GM18861 (cell line): ENCODE measurements around the gene LARGE2.

Experiments used
- ATAC-seq: cut with Tn5 transposase; IDR thresholded peaks from one replicate; pipeline ENCODE4 v1.9.1; 2021; ENCODE audit not compliant: unreplicated experiment

The LARGE2 gene

DNA sequence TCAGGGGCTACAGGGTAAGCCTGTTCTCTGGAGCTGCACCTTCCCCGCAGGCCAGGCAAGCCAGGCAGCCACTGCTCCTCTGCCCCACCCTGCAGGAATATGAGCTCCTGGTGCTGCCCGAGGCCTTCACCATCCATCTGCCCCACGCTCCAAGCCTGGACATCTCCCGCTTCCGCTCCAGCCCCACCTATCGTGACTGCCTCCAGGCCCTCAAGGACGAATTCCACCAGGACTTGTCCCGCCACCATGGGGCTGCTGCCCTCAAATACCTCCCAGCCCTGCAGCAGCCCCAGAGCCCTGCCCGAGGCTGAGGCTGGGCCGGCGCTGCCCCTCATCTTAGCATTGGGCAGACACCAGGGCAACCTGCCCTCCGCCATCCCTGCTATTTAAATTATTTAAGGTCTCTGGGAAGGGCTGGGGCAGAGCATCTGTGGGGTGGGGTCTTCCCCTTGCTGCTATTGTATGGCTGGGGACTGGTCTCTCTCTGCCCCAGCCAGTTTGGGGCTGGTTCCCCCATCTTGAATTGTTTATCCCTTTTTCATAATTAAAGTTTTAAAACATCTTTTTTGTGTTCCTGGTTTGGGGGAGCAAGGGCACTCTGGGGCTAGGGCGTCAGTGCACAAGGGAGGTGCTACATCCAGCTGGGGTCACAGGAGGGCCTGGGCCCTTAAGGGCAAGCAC, 6.2 kb downstream of the LARGE2 start:
- no peak for ATAC-seq

DNA sequence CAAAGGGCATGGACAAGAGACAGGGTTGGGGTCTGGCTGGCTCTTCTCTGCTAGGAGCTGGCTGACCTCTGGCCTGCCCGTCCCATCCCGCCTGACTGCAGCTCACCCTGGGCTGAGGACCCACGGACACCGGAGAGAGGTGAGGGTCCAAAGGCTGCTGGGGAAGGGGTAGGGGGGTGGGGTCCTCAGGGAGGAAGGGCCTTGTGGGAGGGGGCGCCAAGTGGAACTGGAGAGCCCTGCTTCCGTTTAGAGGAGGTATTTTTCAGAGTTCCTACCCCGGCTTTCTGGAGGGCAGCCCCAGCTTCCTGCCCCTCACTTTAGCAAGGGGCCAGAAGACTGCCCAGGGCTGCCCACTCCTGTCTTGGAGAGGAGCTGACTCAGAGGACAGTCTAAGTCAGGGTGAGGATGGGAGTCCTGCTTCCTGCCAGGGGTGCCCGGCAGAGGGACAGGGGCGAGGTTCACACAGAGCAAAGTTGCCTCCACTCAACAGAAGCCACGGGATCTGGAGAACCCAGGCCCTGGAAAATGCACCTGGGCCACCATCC, 7.1 kb downstream of the LARGE2 start:
- no peak for ATAC-seq

DNA sequence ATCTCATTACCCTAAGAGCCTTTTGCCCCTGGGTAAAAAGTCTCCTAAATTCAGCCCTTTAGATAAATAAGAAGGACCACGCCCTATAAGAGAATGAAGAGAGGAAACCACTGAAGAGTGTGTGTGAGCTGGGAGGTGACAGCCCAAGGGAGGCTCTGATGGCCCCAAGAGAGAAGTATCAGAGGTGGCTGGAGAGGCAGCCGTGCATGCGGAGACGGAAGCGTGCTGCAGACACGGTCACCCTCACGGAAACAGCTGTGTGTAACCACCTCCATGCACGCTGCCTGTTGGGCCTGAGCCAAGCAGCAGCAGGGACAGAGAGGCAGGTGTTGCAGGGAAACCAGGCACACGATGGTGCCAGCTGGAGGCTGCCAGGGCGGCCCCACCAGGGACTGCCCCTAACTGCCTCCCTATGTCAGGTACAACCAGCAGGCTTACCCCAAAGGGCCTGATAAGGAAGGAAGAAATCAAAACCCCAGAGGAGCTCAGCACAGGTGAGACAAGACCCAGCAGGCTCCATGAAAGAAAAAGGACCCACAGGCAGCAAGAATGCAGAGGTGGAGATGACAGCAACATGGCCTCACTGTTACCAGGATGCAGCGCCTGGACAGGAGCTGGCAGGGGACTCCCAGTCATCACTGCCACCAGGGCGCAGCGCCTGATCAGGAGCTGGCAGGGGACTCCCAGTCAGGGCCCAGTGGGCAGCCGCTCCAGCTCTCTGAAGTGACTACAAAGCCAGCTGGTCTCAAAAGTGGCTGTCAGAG, 7.8 kb downstream of the LARGE2 start:
- ATAC-seq: peak; percentile 88

DNA sequence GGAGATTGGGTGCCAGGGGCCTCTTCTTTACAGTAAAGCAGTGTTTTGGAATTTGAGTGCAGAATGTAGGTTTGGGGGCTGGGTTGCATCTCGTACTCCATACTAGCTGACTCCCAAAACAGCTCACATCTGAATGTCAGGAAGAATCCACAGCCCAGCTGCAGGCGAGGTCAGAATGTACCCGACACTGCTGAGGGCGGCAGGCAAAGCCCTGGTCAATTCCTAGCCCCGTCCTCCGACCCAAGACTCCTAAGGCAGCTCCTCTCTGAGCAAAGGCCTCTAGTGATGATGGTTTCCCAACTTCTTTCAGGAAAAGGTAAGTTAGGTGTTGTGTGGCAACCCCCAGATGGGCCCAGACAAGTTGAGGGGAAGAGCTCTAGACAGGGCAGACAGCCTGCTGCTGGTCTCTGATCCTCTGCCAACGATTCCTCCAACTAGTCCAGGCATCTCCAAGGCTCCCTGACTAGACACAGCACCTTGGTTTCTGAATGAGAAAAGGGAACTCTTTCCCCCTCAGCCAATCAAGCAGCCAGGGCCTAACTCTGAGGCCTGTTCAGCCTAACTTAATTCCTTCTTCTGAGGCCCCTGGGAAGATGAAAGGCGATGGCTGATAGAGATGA, 8.6 kb downstream of the LARGE2 start:
- ATAC-seq: no peak

DNA sequence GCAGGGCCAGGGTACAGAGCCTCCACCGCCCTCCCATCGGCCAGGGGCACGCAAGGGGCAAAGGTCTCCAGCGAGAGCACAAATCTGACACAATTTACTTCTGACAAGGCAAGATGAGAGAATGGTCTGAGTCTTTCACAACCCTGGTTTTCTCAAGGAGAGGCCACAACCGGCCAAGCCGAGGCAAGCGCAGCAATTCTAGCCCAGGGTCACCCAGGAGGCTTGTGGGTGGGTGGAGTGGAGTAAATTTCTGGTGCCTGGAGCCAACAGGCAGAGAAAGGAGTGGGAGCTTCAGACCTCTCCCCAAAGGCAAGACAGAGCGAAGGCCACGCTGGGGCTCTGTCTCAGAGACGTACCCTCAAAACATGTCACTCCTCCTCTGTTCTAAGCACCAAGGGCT, 9.3 kb downstream of the LARGE2 start:
- no peak for ATAC-seq

DNA sequence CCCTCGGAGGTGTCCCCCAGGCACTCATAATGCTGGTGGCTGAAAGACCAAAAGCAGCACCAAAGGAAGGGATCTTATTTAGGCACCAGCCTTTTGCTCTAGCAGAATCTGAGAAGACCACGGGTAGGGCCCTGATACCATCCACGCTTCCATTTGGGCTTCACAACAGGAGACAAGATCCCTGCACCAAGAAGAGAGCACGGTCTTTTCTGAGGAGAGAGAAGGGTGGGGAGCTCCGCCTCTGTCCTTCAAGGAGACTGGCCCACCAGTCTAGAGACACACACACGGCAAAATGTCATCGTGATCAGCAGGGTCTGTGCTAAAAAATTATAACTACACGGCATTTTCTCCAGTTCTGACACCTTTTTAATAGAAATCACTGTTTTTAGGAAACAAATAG, 9.8 kb downstream of the LARGE2 start:
- ATAC-seq: no peak

- ATAC-seq: no peak
Observed at GRCh38 chr11:45933131-45933831, 10.8 kb downstream of the LARGE2 start.

GRCh38 chr11:45933846-45934579, 11.6 kb downstream of the LARGE2 start:
- ATAC-seq: no peak

- ATAC-seq: no peak
Observed at GRCh38 chr11:45934580-45935318, 12.3 kb downstream of the LARGE2 start.

DNA sequence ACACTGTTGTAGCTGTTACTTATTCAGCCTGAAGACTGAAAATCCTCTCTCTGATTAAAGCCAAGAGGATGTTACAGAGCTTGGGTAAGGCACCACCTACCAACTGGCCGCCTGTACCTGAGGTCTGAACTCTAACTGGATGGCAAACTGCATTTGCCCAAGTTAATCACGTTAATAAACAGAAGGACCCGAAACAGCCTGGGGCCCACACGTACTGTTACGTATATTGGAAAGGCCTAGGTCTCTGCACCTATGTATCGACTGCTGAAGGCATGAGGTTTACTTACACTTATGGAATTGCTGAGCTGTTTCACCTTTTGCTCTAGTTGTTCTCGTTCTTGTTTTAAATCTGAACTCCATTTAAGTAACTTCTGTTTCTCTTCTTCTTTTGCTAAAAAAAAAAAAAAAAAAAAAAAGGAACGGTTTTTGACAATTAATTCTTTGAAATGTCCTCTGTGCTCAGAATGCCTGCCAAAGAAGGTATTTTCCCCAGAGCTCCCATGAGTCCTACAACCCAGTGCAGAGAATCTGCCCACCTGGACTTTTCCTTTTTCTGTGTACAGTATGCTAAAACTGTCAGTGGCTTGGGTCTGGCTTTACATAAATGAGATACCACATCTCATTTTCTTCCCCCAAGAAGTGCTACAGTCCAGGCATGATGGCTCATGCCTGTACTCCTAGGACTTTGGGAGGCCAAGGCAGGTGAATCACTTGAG, 13.1 kb downstream of the LARGE2 start:
- no peak for ATAC-seq

DNA sequence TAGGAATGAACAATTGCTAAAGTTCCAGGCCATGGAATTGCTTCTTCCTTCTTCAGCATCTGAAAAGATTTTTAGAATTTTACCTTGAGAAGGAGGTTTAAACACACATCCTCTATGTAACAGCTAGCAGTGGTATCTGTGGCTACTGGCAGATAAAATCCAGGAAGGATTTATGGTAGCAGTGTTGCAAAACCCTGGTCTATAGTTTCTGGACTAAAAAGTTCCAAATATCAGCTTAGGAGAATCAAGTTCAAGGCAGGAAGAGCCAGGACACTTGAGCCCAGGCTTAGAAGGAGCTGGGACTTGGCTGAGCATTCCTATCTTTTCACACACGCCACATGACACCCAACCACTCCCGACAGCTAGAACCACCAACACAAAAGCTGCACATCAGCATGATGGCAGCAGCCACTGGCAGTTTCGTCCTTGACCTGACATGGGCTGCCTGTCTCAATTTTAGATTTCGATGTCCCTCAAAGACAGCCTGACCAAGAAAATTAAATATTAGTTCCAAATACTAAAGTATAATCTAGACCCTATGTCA, 14.1 kb downstream of the LARGE2 start:
- ATAC-seq: no peak

- ATAC-seq: no peak
Observed at GRCh38 chr11:45937916-45938315, 15.5 kb downstream of the LARGE2 start.

- no peak for ATAC-seq
Observed at GRCh38 chr11:45939836-45940235, 17.4 kb downstream of the LARGE2 start.

GRCh38 chr11:45941285-45941684, 18.8 kb downstream of the LARGE2 start:
- no peak for ATAC-seq

DNA sequence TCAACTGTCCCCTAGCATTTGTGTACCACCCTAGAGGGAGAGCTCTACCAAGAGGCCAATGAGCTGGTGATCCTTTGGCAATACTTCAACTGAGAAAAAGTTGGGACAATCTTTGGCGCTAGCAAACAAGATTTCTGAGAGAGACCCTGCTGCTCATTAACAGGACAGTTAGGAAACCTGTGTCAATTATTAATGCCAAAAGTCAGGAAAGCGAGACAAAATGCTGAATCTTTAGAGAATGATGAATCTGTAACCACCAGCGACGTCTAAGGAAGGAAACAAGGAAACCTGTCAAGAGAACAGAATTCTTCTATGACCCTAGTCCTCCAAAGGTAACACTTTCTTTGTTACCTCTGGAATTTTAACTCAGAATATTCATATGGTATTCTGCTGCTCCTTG, 19.9 kb downstream of the LARGE2 start:
- no peak for ATAC-seq

GRCh38 chr11:45945397-45945999, 23.0 kb downstream of the LARGE2 start:
- ATAC-seq: no peak

- no peak for ATAC-seq
Observed at GRCh38 chr11:45947885-45948284, 25.4 kb downstream of the LARGE2 start.

DNA sequence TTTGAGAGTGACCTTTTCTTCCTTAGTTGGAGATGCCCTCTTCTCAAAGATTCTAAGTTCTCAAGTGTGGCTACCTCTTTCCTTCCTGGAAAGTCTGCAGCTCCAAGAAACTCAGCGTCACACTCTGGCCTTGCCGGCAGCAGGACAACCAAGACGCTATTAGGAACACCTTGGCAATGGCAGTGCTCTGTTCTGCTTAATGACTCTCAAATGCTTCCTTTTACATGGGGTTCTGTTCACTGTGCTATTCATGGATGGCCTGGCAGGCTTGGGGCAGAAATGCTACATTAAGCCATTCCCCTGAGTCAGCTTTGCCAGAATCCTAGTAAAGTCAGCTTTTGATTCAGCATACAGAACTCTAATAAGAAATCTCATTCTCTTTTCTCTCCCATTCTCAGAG, 25.9 kb downstream of the LARGE2 start:
- ATAC-seq: no peak

- no peak for ATAC-seq
Observed at GRCh38 chr11:45949992-45950407, 27.5 kb downstream of the LARGE2 start.
